Erythroblast (primary cell): ENCODE results near the gene ELL.

Source experiments
- GATA1 ChIP-seq: IDR thresholded peaks from 2 replicates; pipeline ENCODE4 v1.6.1; 2011; ENCODE audit warnings: low read depth, mild to moderate bottlenecking, control low read depth, low read length, moderate library complexity
- POLR2A ChIP-seq: IDR thresholded peaks from 2 replicates; pipeline ENCODE4 v1.6.1; 2011; ENCODE audit warnings: mild to moderate bottlenecking, low read length

- TF ChIP-seq POLR2A = no peak
- TF ChIP-seq GATA1 = no peak
These were observed 97.6 kb downstream of the ELL start for GRCh38 chr19:18424122-18424889.
